Fibroblast of pulmonary artery (primary cell): ENCODE results near the gene CYLD.

Experiments used
- DNase-seq: peaks from one replicate; pipeline ENCODE4 v3.0.0-alpha.2; 2010; ENCODE audit warnings: low read depth
- H3K4me3 ChIP-seq: replicated peaks from 2 replicates; pipeline ENCODE4 v1.5.1; 2011; ENCODE audit warnings: low read depth, mild to moderate bottlenecking, control low read depth, low read length, moderate library complexity
- CTCF ChIP-seq: IDR thresholded peaks from 2 replicates; pipeline ENCODE4 v1.5.1; 2011; ENCODE audit warnings: mild to moderate bottlenecking, control low read depth, low read length, inconsistent platforms; ENCODE audit errors: missing control alignments

The CYLD gene

GRCh38 chr16:50741781-50742575, at the start of gene CYLD:
Gene CYLD (plus strand): TSS chr16:50742086. CDS start chr16:50749699, 7,613 bp downstream.
- H3K4me3 ChIP-seq: peak within 1 kb of the TSS; percentile 78
- no peak for TF ChIP-seq CTCF
- peak; percentile 99 for DNase-seq

- H3K4me3 ChIP-seq: no peak overlapping the region
- TF ChIP-seq CTCF: no peak
- no peak for DNase-seq
Measured at GRCh38 chr16:50692644-50692998, 49.3 kb upstream of the CYLD start.

GRCh38 chr16:50692999-50693781, 48.7 kb upstream of the CYLD start, which contains the start of gene NOD2:
Gene NOD2 (plus strand): TSS chr16:50693606. CDS start chr16:50699496, 5,890 bp downstream.
- H3K4me3 ChIP-seq: peak within 1 kb of the TSS; percentile 28
- TF ChIP-seq CTCF: no peak
- no peak for DNase-seq

- no peak for DNase-seq
- no peak for TF ChIP-seq CTCF
- H3K4me3 ChIP-seq: no peak overlapping the region
Measured at GRCh38 chr16:50694206-50694605, 47.7 kb upstream of the CYLD start.

GRCh38 chr16:50695017-50696000, 46.6 kb upstream of the CYLD start:
- DNase-seq: no peak
- no peak for TF ChIP-seq CTCF

GRCh38 chr16:50696126-50696525, 45.8 kb upstream of the CYLD start:
- TF ChIP-seq CTCF: no peak
- DNase-seq: no peak
- no peak overlapping the region for H3K4me3 ChIP-seq

More at GRCh38 chr16:50695017-50696000, 46.6 kb upstream of the CYLD start:
- no peak overlapping the region for H3K4me3 ChIP-seq
